ENCODE results near the gene UBE2D4.
"Not testable (repeated sequence)": the region's sequence is repeated elsewhere in the genome, so short reads cannot be mapped to it uniquely, and the experiment has no call there.

Gene UBE2D4

GRCh38 chr7:43943417-43944187 is 17.4 kb downstream of the UBE2D4 start:
- H3K27me3 ChIP-seq (ENCODE audit: control insufficient read depth, insufficient read depth, low read length): no peaks in the 10 kb centered on the region
- H3K4me3 ChIP-seq (ENCODE audit: low read length): no peak overlapping the region
- H3K4me1 ChIP-seq (ENCODE audit: control insufficient read depth, low read depth, low read length): no peaks in the 10 kb centered on the region
- H3K27ac ChIP-seq (ENCODE audit: low read length): no peak overlapping the region
- no peak overlapping the region for H3K9ac ChIP-seq (ENCODE audit: low read length)
- H3K9me3 ChIP-seq (ENCODE audit: control insufficient read depth, low read depth, low read length): no peaks in the 10 kb centered on the region
- no peaks in the 10 kb centered on the region for H3K36me3 ChIP-seq (ENCODE audit: control insufficient read depth, low read depth, low read length)

GRCh38 chr7:43944286-43944685 is 18.1 kb downstream of the UBE2D4 start:
- Histone ChIP-seq H3K27ac (ENCODE audit: low read length) (no peak overlapping the region), H3K4me3 (ENCODE audit: low read length) (no peak overlapping the region), H3K9me3 (ENCODE audit: control insufficient read depth, low read depth, low read length) (no peaks in the 10 kb centered on the region), H3K4me1 (ENCODE audit: control insufficient read depth, low read depth, low read length) (no peaks in the 10 kb centered on the region), H3K27me3 (ENCODE audit: control insufficient read depth, insufficient read depth, low read length) (no peaks in the 10 kb centered on the region), H3K36me3 (ENCODE audit: control insufficient read depth, low read depth, low read length) (no peaks in the 10 kb centered on the region), H3K9ac (ENCODE audit: low read length) (no peak overlapping the region)

DNA sequence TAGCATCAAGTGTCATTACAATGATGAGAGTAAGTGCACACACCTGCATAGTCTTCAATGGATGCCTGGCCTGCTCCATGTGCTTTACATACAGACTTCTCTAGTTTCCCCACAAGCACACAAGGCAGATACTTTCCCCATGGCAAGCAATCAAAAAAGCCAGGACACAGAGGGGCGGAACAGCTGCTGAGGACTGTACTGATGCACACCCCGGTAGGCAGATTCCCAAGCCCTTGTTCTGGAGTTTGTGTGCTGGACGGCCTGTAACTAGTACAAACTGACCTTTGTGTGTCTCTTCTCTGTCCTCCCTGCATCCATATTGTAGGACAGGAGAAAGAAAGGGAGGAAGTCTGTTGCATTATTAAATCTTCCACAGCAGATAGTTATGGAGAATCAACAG is 25.8 kb downstream of the UBE2D4 start:
- H3K4me1 ChIP-seq (ENCODE audit: control insufficient read depth, low read depth, low read length): no peaks in the 10 kb centered on the region
- H3K4me3 ChIP-seq (ENCODE audit: low read length): no peak overlapping the region
- no peaks in the 10 kb centered on the region for H3K9me3 ChIP-seq (ENCODE audit: control insufficient read depth, low read depth, low read length)
- no peak overlapping the region for H3K9ac ChIP-seq (ENCODE audit: low read length)
- no peaks in the 10 kb centered on the region for H3K27me3 ChIP-seq (ENCODE audit: control insufficient read depth, insufficient read depth, low read length)
- H3K27ac ChIP-seq (ENCODE audit: low read length): no peak overlapping the region
- no peaks in the 10 kb centered on the region for H3K36me3 ChIP-seq (ENCODE audit: control insufficient read depth, low read depth, low read length)

DNA sequence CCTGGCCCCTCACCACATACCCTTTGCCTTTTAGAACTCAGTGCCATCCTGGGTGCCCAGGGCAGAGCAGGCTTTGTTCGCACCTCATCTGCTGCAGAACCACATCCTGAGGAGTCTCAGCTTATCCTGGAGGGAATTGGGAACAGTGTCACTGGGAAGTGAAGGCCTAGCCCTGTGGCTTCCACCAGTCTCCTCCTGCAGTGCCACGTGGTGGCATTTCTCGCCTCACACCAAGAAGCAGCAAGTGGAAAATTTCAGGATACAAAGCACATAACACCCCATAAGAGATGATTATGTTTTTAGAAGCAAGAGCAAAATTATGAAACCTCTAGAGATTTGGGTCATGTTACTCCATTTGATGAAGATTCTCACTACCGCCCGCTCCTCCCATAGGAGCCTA is 26.8 kb downstream of the UBE2D4 start:
- Histone ChIP-seq H3K4me3 (ENCODE audit: low read length) (no peak overlapping the region), H3K36me3 (ENCODE audit: control insufficient read depth, low read depth, low read length) (no peaks in the 10 kb centered on the region), H3K9me3 (ENCODE audit: control insufficient read depth, low read depth, low read length) (no peaks in the 10 kb centered on the region), H3K4me1 (ENCODE audit: control insufficient read depth, low read depth, low read length) (no peaks in the 10 kb centered on the region), H3K27ac (ENCODE audit: low read length) (no peak overlapping the region), H3K9ac (ENCODE audit: low read length) (no peak overlapping the region), H3K27me3 (ENCODE audit: control insufficient read depth, insufficient read depth, low read length) (no peaks in the 10 kb centered on the region)

DNA sequence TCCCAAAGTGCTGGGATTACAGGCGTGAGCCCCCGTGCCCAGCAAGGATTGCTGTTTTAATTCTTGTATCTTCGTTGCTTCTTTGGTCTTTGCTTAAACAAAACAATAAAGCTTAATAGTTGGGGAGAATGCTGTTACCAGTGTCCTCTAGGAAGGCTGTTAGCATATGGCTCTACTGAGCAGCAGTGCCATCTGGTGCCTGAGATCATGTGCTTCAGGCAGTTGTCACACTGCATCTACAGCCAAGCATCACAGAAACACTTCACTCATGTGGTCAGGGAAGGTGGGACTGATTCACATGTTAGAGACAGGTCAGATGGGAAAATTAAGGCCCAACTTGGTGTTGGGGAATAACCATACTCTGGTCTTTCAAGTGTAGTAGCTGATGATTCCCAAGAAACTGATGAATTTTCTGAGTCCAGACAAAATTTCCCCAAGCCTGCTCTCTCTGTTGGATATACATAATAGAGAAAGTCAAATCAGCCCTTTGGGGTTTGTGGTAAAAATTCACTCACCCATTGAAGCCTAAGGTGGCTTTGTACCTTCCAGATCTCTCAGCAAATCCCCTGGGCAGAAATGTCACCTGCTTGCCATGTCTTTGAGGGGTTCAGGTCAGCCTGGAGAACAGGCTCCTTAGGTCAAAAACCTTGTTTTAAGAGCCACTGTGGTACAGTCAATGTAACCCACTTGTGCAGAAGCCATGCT is 28.4 kb downstream of the UBE2D4 start:
- Histone ChIP-seq H3K4me3 (ENCODE audit: low read length) (no peak overlapping the region), H3K9ac (ENCODE audit: low read length) (no peak overlapping the region), H3K27ac (ENCODE audit: low read length) (no peak overlapping the region), H3K36me3 (ENCODE audit: control insufficient read depth, low read depth, low read length) (no peaks in the 10 kb centered on the region), H3K9me3 (ENCODE audit: control insufficient read depth, low read depth, low read length) (no peaks in the 10 kb centered on the region), H3K4me1 (ENCODE audit: control insufficient read depth, low read depth, low read length) (no peaks in the 10 kb centered on the region), H3K27me3 (ENCODE audit: control insufficient read depth, insufficient read depth, low read length) (no peaks in the 10 kb centered on the region)

DNA sequence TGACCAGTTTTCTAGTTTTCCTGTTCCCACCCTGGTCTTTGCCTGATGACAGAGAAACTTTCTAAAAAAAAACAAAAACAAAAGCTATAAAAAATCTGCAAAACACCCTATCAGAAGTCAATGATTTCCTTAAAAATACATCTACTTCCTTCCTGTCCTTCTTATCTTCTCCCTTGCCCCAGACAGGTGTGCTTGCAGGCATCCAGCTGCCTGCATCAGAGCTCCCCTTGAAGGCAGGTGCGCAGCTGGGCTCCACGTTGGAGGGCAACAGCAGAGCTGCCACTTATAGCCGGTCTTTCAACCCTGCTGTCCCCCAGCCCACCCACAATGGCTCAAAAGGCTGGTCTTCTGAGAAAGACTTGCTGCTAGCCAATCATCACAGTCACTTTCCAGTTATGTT is 29.8 kb downstream of the UBE2D4 start:
- Histone ChIP-seq H3K9me3 (ENCODE audit: control insufficient read depth, low read depth, low read length) (no peaks in the 10 kb centered on the region), H3K4me3 (ENCODE audit: low read length) (no peak overlapping the region), H3K4me1 (ENCODE audit: control insufficient read depth, low read depth, low read length) (no peaks in the 10 kb centered on the region), H3K27ac (ENCODE audit: low read length) (no peak overlapping the region), H3K9ac (ENCODE audit: low read length) (no peak overlapping the region), H3K36me3 (ENCODE audit: control insufficient read depth, low read depth, low read length) (no peaks in the 10 kb centered on the region), H3K27me3 (ENCODE audit: control insufficient read depth, insufficient read depth, low read length) (no peaks in the 10 kb centered on the region)

GRCh38 chr7:43960933-43961332 is 34.7 kb downstream of the UBE2D4 start:
- Histone ChIP-seq H3K4me3 (ENCODE audit: low read length) (no peak overlapping the region), H3K27ac (ENCODE audit: low read length) (no peak overlapping the region), H3K36me3 (ENCODE audit: control insufficient read depth, low read depth, low read length) (no peaks in the 10 kb centered on the region), H3K9ac (ENCODE audit: low read length) (no peak overlapping the region), H3K9me3 (ENCODE audit: control insufficient read depth, low read depth, low read length) (no peaks in the 10 kb centered on the region), H3K4me1 (ENCODE audit: control insufficient read depth, low read depth, low read length) (no peaks in the 10 kb centered on the region), H3K27me3 (ENCODE audit: control insufficient read depth, insufficient read depth, low read length) (no peaks in the 10 kb centered on the region)

- not testable (repeated sequence) for H3K4me3 ChIP-seq (ENCODE audit: low read length); H3K36me3 ChIP-seq (ENCODE audit: control insufficient read depth, low read depth, low read length); H3K27ac ChIP-seq (ENCODE audit: low read length); H3K9me3 ChIP-seq (ENCODE audit: control insufficient read depth, low read depth, low read length); H3K4me1 ChIP-seq (ENCODE audit: control insufficient read depth, low read depth, low read length); H3K27me3 ChIP-seq (ENCODE audit: control insufficient read depth, insufficient read depth, low read length); H3K9ac ChIP-seq (ENCODE audit: low read length)
These were observed 40.2 kb downstream of the UBE2D4 start for GRCh38 chr7:43966392-43966791.

GRCh38 chr7:43968172-43969040 is 42.2 kb downstream of the UBE2D4 start:
- not testable (repeated sequence) for H3K27ac ChIP-seq (ENCODE audit: low read length); H3K9ac ChIP-seq (ENCODE audit: low read length); H3K27me3 ChIP-seq (ENCODE audit: control insufficient read depth, insufficient read depth, low read length); H3K9me3 ChIP-seq (ENCODE audit: control insufficient read depth, low read depth, low read length); H3K36me3 ChIP-seq (ENCODE audit: control insufficient read depth, low read depth, low read length); H3K4me1 ChIP-seq (ENCODE audit: control insufficient read depth, low read depth, low read length); H3K4me3 ChIP-seq (ENCODE audit: low read length)

- H3K9me3 ChIP-seq (ENCODE audit: control insufficient read depth, low read depth, low read length); H3K27me3 ChIP-seq (ENCODE audit: control insufficient read depth, insufficient read depth, low read length); H3K36me3 ChIP-seq (ENCODE audit: control insufficient read depth, low read depth, low read length); H3K27ac ChIP-seq (ENCODE audit: low read length); H3K4me3 ChIP-seq (ENCODE audit: low read length); H3K9ac ChIP-seq (ENCODE audit: low read length); H3K4me1 ChIP-seq (ENCODE audit: control insufficient read depth, low read depth, low read length): not testable (repeated sequence)
These were observed 43.4 kb downstream of the UBE2D4 start for GRCh38 chr7:43969586-43969985.

- not testable (repeated sequence) for H3K4me1 ChIP-seq (ENCODE audit: control insufficient read depth, low read depth, low read length); H3K36me3 ChIP-seq (ENCODE audit: control insufficient read depth, low read depth, low read length); H3K9ac ChIP-seq (ENCODE audit: low read length); H3K27me3 ChIP-seq (ENCODE audit: control insufficient read depth, insufficient read depth, low read length); H3K9me3 ChIP-seq (ENCODE audit: control insufficient read depth, low read depth, low read length); H3K27ac ChIP-seq (ENCODE audit: low read length); H3K4me3 ChIP-seq (ENCODE audit: low read length)
These were observed 44.5 kb downstream of the UBE2D4 start for GRCh38 chr7:43970698-43971097.

Data from iPS-18a (cell line).